NCI-H2196 treated with DMSO at 0.1 percent for 48 hours (cell line): ENCODE measurements around the gene NR3C2.
A peak's percentile ranks its signal among the peaks of the same experiment; 100 is the strongest.

Source experiments
- DNase-seq: peaks from one replicate; lab custom pipeline; 2025; ENCODE audit not compliant: unreplicated experiment; lab: John Stamatoyannopoulos, UW

Gene NR3C2

DNA sequence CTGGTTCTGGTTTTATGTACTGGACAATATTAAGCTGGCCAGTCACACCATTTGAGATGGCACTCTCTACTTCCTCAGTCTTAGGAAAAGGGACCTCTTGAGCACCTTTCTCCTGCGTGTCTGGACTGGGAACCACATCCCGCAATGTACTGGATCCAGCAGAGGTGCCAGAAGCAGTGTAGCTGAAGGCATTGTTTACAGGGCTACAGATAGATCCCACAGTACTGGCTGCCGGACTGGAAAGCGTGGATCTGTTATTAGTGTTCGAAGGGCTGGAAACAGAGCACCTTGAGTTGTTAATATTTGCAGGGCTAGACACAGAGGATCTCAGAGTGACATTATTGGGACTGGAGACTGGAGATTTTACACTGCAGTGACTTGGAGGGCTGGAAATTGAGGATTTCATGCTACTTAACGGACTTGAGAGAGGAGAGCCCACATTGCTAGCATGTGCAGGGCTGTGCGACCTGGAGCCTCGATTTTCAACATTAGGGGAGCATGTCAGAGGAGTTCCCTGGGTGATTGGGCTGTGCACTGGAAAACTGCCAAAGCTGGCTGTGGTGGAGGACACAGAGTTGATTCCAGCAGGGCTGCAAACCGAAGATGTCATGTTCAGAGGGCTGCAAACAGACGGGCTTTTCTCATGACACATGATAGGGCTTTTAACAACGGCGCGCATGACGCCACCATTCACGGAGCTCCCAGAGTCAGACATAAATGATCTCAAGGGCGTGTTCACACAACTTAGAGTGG lies 6.4 kb downstream of the NR3C2 start:
- DNase-seq = no peak

DNA sequence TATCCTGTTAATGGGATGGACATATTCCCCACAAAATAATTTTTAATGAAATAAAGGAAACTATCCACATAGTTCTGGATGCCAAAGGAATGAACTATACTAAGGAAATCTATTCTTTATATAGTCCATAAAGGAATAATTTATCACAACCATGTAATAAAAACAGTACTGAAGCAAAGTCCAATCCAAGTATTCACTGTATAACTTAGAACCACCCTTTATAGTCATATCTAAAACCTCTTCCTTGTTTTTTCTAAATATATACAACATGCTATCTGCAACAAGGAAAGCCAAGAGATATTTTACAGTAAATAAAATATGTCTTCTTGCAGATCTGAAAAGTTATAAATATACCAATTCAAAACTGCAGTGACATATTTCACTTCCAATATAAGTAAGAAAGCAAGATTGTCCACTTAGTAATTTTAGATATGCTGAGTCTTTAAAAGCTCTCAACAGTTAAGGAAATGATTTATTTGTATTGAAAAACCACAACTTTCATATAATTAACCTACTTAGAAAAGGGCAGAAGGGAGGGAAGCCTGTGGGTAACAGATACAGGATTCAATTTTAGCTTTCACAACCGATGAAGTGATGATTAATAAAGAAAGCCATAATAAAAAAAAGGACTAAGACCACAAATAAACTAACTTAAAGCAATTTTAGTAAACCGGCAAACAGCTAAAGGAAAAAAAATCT lies 8.0 kb downstream of the NR3C2 start:
- no peak for DNase-seq

DNA sequence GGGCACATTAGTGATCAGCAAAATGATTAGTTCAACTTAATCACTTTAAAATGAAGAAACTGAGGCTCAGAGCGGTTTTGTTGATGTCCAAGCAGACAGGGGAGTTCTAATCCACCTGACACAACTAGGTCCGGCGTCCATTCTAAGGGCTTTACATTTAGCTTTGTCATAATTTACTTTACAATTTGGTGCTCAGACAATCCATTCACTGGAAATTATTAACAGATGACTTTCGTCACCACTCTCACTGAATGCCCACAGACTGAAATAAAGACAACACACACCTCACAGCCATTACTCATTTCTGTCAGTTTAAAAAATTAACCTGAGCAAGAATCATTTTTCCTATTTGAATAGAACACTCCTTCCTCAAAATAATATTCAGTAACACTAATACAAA lies 10.8 kb downstream of the NR3C2 start:
- DNase-seq = no peak

DNA sequence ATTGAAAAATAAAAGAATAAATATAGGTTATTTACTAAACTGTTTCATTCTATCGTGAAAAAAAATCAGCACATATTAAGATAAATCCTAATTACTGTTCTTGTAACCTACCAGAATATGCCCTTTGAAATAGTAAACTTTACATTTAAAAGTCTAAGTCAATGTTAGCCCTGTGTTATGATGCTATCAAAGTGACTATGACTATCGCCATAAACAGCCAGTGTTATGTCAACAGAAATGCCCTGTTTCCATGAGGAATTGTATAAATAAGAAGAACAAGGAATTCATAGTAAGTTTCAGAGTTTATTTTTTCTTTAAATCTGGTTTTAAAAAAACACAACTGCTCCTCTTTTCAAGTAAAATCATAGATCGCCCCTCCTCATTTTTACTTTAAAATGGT lies 11.4 kb downstream of the NR3C2 start:
- DNase-seq = no peak

DNA sequence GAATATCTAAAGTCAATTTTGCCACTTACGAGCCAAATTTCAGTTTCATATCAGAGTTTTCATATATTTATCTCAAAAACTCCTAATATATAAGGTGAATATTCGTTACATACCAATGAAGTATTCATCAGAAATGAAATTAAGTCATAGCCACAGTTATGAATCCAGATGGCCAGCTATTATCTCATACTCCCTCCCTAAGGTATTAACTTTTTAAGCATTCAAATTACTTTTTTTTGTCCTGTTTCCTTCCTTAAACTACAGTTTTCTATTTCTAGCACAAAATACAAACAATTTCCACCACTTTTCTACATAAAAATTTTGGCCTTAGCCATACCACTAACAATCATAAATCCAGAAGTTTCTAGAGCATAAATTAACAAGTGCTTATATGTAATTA lies 13.0 kb downstream of the NR3C2 start:
- DNase-seq = no peak

DNA sequence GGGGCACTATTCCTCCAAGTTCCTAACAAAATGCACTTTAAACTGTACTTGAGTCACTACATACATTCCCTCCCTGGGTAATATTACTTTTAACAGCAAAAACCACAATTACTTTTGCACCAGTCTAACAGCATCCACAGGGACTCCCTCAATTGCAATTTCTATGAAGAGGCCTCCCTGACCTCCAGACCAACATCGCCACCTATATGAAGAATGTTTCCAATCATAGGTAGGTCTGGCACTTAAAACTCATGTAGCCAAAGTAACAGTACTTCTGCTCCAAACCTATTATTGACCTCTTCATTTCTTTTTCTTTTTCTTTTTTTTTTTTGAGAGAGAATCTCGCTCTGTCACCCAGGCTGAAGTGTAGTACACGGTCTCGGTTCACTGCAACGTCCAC lies 15.6 kb downstream of the NR3C2 start:
- no peak for DNase-seq

DNA sequence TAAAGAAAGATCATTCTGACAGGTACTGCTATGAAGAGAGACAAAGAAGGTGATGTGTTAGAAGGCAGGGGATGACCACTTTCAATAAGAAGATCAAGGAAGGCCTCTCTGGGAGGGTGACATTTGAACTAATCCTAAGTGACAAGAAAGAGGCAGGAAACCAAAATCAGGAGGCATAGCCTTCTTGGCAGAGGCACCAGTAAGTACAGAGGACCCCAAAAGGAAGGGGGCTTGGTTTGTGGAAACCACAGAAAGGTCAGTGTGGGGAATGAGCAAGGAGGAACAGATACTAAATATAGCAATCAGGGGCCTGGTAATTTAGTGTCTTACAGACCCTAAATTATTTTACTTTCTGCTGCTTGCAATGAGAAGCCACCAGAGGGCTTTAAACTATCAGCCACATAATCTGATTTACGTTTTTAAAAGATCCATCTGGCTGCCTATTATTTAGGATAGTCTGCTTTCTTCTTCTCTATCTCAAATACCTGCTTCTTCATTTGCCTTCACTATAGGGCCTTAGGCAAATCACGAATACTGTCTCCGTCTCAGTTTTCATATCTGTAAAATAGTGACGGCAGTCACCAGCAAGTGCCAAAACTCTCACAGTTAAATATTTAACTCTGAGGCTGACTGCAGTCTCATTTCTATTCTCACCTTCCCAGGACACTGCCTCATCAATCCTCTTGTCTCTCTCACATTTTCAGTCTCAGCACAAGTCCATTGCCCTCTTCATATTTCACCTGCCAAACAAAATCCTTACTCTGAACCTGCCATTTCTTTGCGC lies 16.7 kb downstream of the NR3C2 start:
- no peak for DNase-seq

DNA sequence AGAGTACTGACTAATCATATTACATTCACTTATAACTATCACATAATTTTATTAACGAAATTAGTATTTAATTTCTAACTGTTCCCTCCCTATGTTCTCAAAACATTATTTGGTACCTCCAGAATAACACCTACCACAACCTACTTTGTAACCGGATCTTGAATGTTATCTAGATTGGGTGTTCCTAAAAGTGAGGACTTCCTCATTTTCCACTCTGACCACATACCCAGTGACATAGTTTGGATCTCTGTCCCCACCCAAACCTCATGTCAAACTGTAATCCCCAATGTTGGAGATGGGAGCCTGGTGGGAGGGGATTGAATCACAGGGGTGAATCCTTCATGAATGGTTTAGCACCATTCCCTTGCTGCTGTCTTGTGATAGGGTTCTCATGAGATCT lies 21.8 kb downstream of the NR3C2 start:
- no peak for DNase-seq

DNA sequence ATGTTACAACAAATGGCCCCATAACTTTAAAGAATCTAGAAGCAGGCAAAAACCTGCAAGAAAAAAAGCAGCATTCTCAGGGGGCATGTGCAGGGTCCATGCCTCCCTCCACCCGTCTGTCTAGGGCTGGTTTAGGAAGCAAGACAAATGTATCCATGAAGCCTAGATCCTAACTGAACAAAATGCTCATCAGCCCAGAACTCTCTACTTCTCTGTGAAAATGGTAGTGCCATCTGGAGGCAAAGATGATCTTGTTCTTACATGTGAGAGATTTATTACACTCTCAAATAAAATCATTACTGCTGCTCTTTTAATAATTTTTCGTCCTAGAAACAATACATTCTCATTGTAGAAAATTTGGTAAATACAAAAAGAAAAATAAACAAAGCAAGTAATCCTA lies 26.7 kb downstream of the NR3C2 start:
- no peak for DNase-seq

DNA sequence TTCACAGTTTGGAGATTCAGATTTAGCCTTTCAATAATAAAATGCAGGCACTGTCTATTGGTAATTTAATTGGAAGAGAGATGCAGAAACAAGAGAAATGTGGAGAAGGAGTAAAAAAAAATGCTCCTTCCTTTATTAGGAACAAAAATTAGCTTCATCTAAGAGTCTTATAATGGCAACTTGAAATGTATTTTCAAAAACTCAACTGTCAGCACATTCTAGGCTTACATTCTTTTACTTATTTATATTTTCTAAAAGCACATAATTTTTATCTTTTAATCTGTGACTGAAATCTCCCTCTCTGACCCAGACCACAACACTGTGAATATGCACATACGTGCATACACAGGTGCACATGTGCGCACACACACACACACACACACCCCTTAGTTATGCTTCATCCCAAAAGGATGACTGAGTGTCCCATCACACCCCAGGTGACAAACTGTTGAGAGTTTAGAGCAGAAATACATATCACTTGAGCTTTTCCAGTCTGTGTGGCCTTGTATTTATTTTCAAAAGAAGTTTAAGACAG lies 29.7 kb downstream of the NR3C2 start:
- no peak for DNase-seq

DNA sequence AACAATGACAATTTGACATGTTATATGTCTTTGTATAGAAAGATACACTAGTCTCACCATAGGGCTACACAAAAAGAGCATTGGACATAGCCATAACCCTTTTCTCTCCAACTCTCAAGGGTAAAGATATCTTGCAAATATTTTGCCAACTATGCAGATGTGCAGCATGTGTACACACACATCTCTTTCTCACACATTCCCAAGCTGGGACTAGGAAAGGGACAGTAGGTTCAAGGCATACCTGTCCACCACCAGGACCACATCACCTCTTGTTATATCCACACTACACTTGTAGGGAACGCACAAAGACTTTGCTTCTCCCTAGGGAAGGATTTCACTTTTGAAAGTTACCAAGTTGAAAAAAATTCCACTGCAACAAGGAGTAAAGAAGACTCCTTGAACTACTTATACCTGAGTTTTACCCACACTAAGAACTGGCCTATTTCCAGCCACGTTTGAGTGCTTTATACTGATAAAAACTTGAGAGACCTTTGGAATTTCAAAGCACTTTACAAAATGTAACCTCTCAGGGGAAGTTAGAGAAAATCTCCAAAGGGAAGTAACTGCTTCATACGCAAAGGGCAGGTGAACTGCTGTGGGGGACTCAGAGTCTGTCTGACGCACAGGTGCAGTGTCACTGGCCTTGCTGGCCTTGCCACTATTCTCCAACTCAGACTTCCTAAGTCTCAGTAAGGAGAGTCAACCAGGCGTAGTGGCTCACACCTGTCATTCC lies 36.9 kb downstream of the NR3C2 start:
- no peak for DNase-seq

DNA sequence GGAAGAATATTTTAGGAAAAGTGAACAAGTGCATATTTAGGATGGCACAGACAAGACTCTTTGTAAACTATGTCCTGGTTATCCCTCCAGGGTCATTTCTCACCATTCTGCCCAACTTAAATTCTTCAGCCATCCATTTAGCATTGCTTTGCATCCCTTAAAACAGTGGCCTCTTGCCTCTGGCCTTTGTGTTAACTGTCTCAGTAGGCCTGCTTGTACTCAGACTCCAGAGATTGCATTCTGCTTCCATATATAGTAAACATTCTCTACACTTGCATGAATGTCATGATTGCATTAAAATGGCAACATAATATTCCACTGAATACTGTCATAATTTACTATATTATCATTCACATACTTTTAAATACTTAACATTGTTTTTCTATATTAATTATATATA lies 43.2 kb downstream of the NR3C2 start:
- DNase-seq = no peak

DNA sequence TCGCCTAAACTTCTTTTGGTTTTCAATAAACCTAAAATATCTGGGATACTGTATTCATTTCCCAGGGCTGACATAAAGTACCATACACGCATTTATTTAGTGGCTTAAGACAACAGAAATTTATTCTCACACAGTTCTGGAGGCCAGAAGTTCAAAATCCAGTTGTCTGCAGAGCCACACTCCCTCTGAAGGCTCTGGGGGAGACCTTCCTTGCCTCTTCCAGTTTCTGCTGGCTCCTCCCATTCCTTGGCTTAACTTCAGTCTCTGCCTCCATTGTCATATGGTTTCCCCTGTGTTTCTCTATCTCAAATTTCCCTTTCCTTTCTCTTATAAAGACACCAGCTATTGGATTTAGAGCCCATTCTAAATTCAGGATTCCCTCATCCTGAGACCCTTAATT lies 44.4 kb downstream of the NR3C2 start:
- no peak for DNase-seq

DNA sequence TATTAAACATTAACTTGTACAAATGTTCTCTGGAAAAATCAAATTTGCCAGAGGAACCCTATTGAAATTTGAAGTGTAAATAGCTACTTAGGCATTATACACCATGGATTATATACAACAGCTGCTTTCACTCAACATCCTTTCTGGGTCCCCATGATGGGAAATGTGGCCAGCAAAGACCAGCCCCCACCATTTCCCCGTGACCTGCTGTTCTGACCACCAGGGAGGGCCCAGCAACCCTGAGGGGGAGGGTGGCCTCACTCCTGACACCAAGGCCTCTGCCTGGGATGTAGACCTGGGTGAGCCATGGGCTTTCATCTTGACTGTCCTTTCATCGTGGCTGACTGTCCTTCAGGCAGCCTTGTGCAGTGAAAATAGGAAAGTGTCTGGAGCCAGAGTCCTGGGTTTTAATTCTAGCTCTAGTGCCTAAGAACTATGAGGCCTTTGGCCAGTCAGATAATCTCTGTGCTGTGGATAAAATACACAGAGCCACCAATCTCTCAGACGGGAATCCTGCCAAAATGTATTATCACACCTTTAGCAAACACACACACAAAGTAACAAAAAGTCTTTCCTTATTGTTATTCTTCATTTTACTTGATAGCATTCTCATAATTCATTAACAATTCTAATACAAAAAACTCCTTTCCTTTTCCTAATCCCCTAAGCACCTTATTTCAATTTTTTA lies 45.1 kb downstream of the NR3C2 start:
- no peak for DNase-seq

DNA sequence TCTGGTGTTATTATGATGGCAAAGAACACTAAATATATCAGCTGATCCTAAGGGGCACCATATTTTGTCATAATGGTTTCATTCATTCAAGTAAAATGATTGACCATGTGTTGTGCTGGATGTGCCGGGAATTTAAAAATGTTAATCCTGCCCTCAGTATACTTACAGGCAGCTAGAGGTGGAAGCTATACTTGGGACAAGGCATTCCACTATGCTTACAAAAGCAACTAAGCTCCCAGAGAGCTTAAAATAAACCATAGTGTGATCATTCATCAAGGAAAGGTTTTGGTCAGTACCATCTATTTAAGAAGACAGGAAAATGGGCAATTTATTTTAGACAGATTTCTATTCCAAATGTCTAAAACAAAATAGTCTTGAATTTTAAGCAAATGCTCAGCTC lies 46.4 kb downstream of the NR3C2 start:
- no peak for DNase-seq

DNA sequence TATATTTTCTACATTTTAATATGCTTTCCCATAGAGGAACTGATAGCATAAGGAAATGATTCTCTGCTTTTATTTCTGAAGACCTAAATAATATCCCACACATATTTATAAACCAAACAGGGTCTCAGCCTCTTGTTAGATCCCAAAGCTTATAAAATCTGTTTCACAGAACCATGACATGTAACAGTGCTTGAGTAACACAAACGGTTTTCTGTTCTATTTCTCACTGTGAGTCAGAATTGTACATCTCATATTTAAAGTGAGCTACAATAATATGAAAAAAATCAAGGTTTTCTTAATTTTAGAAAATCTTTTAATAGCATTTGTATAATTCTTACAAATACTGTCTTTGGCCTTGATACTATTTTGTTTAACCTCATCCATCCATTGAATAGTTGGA lies 51.2 kb downstream of the NR3C2 start:
- no peak for DNase-seq

DNA sequence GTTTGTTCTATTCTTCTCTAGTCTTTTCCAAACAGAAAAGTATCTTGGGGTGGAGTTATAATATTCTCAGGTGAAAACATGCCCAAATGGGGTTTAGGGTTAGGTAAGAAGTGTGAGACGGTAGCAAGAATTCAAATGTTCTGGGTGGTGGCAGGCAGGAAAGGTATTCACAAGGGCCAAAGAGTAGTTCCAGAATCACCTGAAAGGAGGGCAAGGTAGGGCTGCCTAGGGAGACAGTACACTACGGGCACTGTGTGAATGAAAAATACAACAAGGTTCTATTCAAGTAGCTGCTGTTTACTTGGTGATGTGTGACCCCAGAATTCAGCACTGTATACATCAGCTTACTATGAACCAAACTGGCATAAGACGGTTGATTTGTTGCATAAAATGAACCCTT lies 51.9 kb downstream of the NR3C2 start:
- no peak for DNase-seq

DNA sequence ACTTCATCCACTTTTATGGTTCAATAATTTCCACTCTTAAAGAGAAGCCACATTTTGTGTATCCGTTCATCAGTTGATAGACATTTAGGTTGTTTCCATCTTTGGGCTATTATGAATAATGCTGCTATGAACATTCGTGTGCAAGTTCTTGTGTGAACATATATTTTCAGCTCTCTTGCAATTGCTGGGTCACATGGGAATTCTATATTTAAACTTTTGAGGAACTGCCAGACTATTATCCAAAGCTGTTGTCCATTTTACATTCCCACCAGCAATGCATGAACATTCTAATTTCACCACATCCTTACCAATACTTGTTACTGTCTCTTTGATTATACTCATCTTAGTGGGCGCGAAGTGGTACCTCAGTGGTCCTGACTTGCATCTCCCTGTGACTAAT lies 61.9 kb downstream of the NR3C2 start:
- no peak for DNase-seq

DNA sequence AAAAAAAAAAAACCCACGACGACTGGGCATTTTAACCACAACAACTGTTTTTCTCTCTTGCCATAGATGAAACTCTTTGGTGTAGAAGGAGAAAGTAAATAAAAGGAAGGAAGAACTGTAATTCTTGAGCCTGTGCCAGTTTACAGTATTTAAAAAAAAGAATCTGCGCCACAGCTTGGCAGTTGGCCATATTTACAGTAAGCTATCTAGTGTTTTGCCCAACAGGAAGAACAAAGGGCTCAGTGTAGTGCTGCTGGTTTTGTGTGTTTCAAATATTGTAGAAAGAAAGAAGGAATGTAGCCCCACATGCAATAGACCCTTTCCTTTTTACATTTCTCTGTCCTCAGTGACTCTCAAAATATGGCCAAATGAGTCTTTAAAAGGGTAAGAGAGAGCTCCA lies 66.1 kb downstream of the NR3C2 start:
- peak; percentile 6 for DNase-seq

DNA sequence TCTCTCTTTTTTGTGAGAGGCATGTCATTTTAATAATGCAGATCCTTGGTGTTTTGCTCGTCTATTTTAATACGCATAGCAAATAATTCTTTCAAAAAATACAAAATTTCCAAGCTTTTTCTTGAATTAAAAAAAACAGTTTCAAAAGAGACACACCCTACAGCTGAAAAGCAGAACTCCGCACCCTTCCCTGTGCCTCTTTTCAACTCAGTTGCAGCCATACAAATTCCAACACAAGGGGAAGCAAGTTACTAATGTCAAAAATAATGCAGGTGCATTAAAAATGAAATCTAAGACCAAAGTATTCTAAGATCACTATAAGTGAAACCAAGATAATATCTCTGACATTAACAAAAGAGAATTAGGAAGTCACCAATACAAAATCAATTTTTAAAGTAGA lies 66.6 kb downstream of the NR3C2 start:
- no peak for DNase-seq

DNA sequence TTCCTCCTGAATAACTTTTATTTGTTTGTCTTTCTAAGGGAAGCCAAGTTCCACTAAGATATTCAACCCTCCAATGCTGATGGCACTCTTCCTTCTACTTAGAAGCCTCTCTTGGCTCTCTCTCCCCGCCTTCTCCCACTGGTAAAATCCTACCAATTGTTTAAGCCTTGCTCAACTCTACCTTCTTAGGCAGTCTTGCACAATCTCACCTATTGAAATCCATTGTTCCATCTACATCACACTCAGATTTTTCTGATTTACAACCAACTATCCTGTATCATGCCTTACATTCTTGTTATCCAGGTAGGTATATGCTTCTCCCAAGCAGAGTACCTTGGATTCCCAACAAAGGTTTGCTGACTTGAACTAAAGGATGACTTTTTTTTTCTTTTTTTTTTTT lies 69.1 kb downstream of the NR3C2 start:
- DNase-seq = no peak
